ENCODE data around the gene SPAG9. TPM values are rescaled to one million over a fixed set of nuclear protein-coding genes. Genes with fewer than 3 reads are reported as not detected.

Gene SPAG9
- total RNA-seq, 2 donors from 2014 or later: 88.4 to 126 TPM

- intact Hi-C loops (cut with DNase I): no loop called here
- no peak for DNase-seq (ENCODE audit: low spot score)
Measured at GRCh38 chr17:50973557-50974494, 146.8 kb downstream of the SPAG9 start.

GRCh38 chr17:50972577-50972976, 148.1 kb downstream of the SPAG9 start:
- DNase-seq (ENCODE audit: low spot score): no peak
- intact Hi-C loops (cut with DNase I): no loop called here

GRCh38 chr17:50967795-50968194, 152.9 kb downstream of the SPAG9 start:
- intact Hi-C loops (cut with DNase I): loop anchor here in 1 of 2 donors (2.0 kb wide), 1 partner anchor 63 kb away; no protein-coding TSS in a partner anchor
- no peak for DNase-seq (ENCODE audit: low spot score)

GRCh38 chr17:50966163-50966666, 154.5 kb downstream of the SPAG9 start:
- no peak for DNase-seq (ENCODE audit: low spot score)
- intact Hi-C loops (cut with DNase I): no loop called here

- DNase-seq (ENCODE audit: low spot score): no peak
- intact Hi-C loops (cut with DNase I): no loop called here
Measured at GRCh38 chr17:50963139-50963538, 157.5 kb downstream of the SPAG9 start.

- intact Hi-C loops (cut with DNase I): no loop called here
- no peak for DNase-seq (ENCODE audit: low spot score)
Measured at GRCh38 chr17:50961282-50962220, 159.1 kb downstream of the SPAG9 start.

GRCh38 chr17:50959341-50959740, 161.3 kb downstream of the SPAG9 start:
- DNase-seq (ENCODE audit: low spot score): no peak
- intact Hi-C loops (cut with DNase I): loop anchor here (5.0 kb wide), 2 partner anchors 102 to 172 kb away; no protein-coding TSS in a partner anchor

- intact Hi-C loops (cut with DNase I): loop anchor here (5.0 kb wide), 2 partner anchors 101 to 171 kb away; no protein-coding TSS in a partner anchor
- peak; percentile 59 for DNase-seq (ENCODE audit: low spot score)
Measured at GRCh38 chr17:50957600-50958575, 162.8 kb downstream of the SPAG9 start.

GRCh38 chr17:50956750-50957523, 163.7 kb downstream of the SPAG9 start:
- intact Hi-C loops (cut with DNase I): loop anchor here (5.0 kb wide), 2 partner anchors 100 to 170 kb away; no protein-coding TSS in a partner anchor
- peak; percentile 46 for DNase-seq (ENCODE audit: low spot score)

GRCh38 chr17:50956409-50956749, 164.3 kb downstream of the SPAG9 start:
- intact Hi-C loops (cut with DNase I): loop anchor here (5.0 kb wide), 2 partner anchors 99 to 169 kb away; no protein-coding TSS in a partner anchor
- no peak for DNase-seq (ENCODE audit: low spot score)

- intact Hi-C loops (cut with DNase I): loop anchor here (5.0 kb wide), 2 partner anchors 98 to 168 kb away; no protein-coding TSS in a partner anchor
Measured at GRCh38 chr17:50955667-50956120, 165.0 kb downstream of the SPAG9 start.

GRCh38 chr17:50955160-50955559, 165.5 kb downstream of the SPAG9 start:
- peak; percentile 69 for DNase-seq (ENCODE audit: low spot score)
- intact Hi-C loops (cut with DNase I): loop anchor here (5.0 kb wide), 2 partner anchors 98 to 168 kb away; no protein-coding TSS in a partner anchor

More at GRCh38 chr17:50955667-50956120, 165.0 kb downstream of the SPAG9 start:
- DNase-seq (ENCODE audit: low spot score): no peak

GRCh38 chr17:50954641-50955121, 166.0 kb downstream of the SPAG9 start:
- DNase-seq (ENCODE audit: low spot score): peak; percentile 60
- intact Hi-C loops (cut with DNase I): loop anchor here (5.0 kb wide), 3 partner anchors 97 to 167 kb away; no protein-coding TSS in a partner anchor

- DNase-seq (ENCODE audit: low spot score): peak; percentile 83
- intact Hi-C loops (cut with DNase I): loop anchor here in 1 of 2 donors (5.0 kb wide), 1 partner anchor 102 kb away; no protein-coding TSS in a partner anchor
Measured at GRCh38 chr17:50953831-50954601, 166.7 kb downstream of the SPAG9 start.

- no peak for DNase-seq (ENCODE audit: low spot score)
- intact Hi-C loops (cut with DNase I): loop anchor here in 1 of 2 donors (5.0 kb wide), 1 partner anchor 101 kb away; no protein-coding TSS in a partner anchor
Measured at GRCh38 chr17:50953518-50953830, 167.2 kb downstream of the SPAG9 start.

GRCh38 chr17:50952889-50953288, 167.8 kb downstream of the SPAG9 start:
- peak; percentile 54 for DNase-seq (ENCODE audit: low spot score)
- intact Hi-C loops (cut with DNase I): loop anchor here in 1 of 2 donors (5.0 kb wide), 1 partner anchor 101 kb away; no protein-coding TSS in a partner anchor

All from posterior vena cava (tissue), 2 donors.